Left lung (tissue), 10 donors: ENCODE measurements around the gene SDCCAG8. TPM values are rescaled to one million over a fixed set of nuclear protein-coding genes. Genes with fewer than 3 reads are reported as not detected.

Experiments
- ATAC-seq: fragments of 200-7000 bp; cut with Tn5 transposase; one replicate; pipeline ENCODE4 v1.9.1; 2020; ENCODE audit warnings: moderate library complexity
- DNase-seq, 4 donors: peaks; one replicate each; pipeline ENCODE4 v3.0.0-alpha.2; 2013 to 2020
- H3K27ac ChIP-seq, 2 donors: fragments of 200-600 bp; sonication (generic) in 1 of 2; one replicate each; pipeline versions ENCODE4 v1.5.0 to v1.8.0; 2020 to 2021
- H3K27me3 ChIP-seq, 2 donors: fragments of 200-600 bp; sonication (generic) in 1 of 2; one replicate each; pipeline versions ENCODE4 v1.5.0 to v1.8.0; 2020 to 2021
- H3K36me3 ChIP-seq, 2 donors: fragments of 200-600 bp; sonication (generic) in 1 of 2; one replicate each; pipeline versions ENCODE4 v1.5.0 to v1.8.0; 2020 to 2021
- H3K4me1 ChIP-seq, 2 donors: fragments of 200-600 bp; one replicate each; pipeline ENCODE4 v1.8.0; 2021
- H3K4me3 ChIP-seq, 2 donors: fragments of 200-600 bp; sonication (generic) in 1 of 2; one replicate each; pipeline versions ENCODE4 v1.5.0 to v1.8.0; 2020 to 2021; ENCODE audit warnings: mild to moderate bottlenecking in 1 of 2
- H3K9me3 ChIP-seq, 2 donors: fragments of 200-600 bp; sonication (generic) in 1 of 2; one replicate each; pipeline versions ENCODE4 v1.5.0 to v1.8.0; 2020 to 2021
- CTCF ChIP-seq, 2 donors: fragments of 200-600 bp; sonication (generic) in 1 of 2; IDR thresholded peaks; one replicate each; pipeline versions ENCODE4 v1.5.0 to v1.8.0; 2021; ENCODE audit warnings: antibody characterized with exemption in 2 of 2
- intact Hi-C, 2 donors: fragments of 100-400 bp; cut with DNase I; formaldehyde crosslinking; loops; one replicate each; pipeline versions ENCODE4 v1.11.2 to v1.14.2; 2022
- polyA plus RNA-seq, 6 donors: library from polyadenylated mRNA; unstranded; fragments of 120-200 nt; gene quantifications; one replicate each; pipeline ENCODE4 v1.2.1, GENCODE V29; 2013; ENCODE audit not compliant: insufficient read length in 6 of 6
- total RNA-seq, 2 donors: library from RNA; stranded (reverse); fragmentation: NEBNext Ultra II Directional; extraction: Animal tissue kit (Norgen Biotek cat#: 25700); gene quantifications; one replicate each; pipeline ENCODE4 v1.2.1, GENCODE V29; 2021
- donor health status: DM: no; HTN: yes; CAD: no.
- donor health status: DM: no; HTN: no; CAD: no.

The SDCCAG8 gene
- total and polyA plus RNA-seq, 8 donors = 36.6 to 83.7 (median 44.6) TPM

GRCh38 chr1:243270097-243270864 lies 14.4 kb downstream of the SDCCAG8 start:
- ATAC-seq (no peak), DNase-seq (no peak)
- intact Hi-C loops = no loop called here
- Histone ChIP-seq H3K4me1 (peaks cover 29 to 58% of the 10 kb centered on the region in 2 donors), H3K36me3 (peaks cover 0 to 16% of the 10 kb centered on the region in 2 donors), H3K27me3 (no peaks in the 10 kb centered on the region), H3K9me3 (no peaks in the 10 kb centered on the region), H3K4me3 (no peak overlapping the region), H3K27ac (peak overlapping the region in 1 of 2 donors; percentile 94)
- no peak for TF ChIP-seq CTCF (IDR thresholded peaks at IDR 0.05)

- no peaks in the 10 kb centered on the region for H3K27me3 ChIP-seq
- no peak for DNase-seq
- no peak for ATAC-seq
- H3K4me3 ChIP-seq = no peak overlapping the region
- H3K4me1 ChIP-seq = peaks cover 25 to 41% of the 10 kb centered on the region in 2 donors
- intact Hi-C loops = no loop called here
- H3K9me3 ChIP-seq = no peaks in the 10 kb centered on the region
- H3K36me3 ChIP-seq = peaks cover 0 to 34% of the 10 kb centered on the region in 2 donors
- H3K27ac ChIP-seq = no peak overlapping the region
- no peak for TF ChIP-seq CTCF (IDR thresholded peaks at IDR 0.05)
Measured at GRCh38 chr1:243271996-243272395, 16.2 kb downstream of the SDCCAG8 start.

GRCh38 chr1:243272401-243272800 lies 16.6 kb downstream of the SDCCAG8 start:
- H3K4me3 ChIP-seq = no peak overlapping the region
- DNase-seq (no peak), ATAC-seq (no peak)
- no peak for TF ChIP-seq CTCF (IDR thresholded peaks at IDR 0.05)
- intact Hi-C loops = no loop called here
- no peak overlapping the region for H3K27ac ChIP-seq
- H3K4me1 ChIP-seq = peaks cover 25 to 37% of the 10 kb centered on the region in 2 donors
- no peaks in the 10 kb centered on the region for H3K27me3 ChIP-seq
- peaks cover 0 to 38% of the 10 kb centered on the region in 2 donors for H3K36me3 ChIP-seq
- no peaks in the 10 kb centered on the region for H3K9me3 ChIP-seq

GRCh38 chr1:243273506-243273905 lies 17.7 kb downstream of the SDCCAG8 start:
- no peak for ATAC-seq
- H3K36me3 ChIP-seq = peaks cover 0 to 49% of the 10 kb centered on the region in 2 donors
- TF ChIP-seq CTCF (IDR thresholded peaks at IDR 0.05) = no peak

GRCh38 chr1:243273945-243274344 lies 18.1 kb downstream of the SDCCAG8 start:
- intact Hi-C loops = no loop called here
- no peak for TF ChIP-seq CTCF (IDR thresholded peaks at IDR 0.05)
- ATAC-seq = no peak
- H3K4me1 ChIP-seq = peaks cover 21 to 23% of the 10 kb centered on the region in 2 donors
- peaks cover 0 to 53% of the 10 kb centered on the region in 2 donors for H3K36me3 ChIP-seq
- peaks cover 0 to 4% of the 10 kb centered on the region in 2 donors for H3K9me3 ChIP-seq
- H3K27me3 ChIP-seq = no peaks in the 10 kb centered on the region
- H3K4me3 ChIP-seq = no peak overlapping the region
- DNase-seq = no peak
- no peak overlapping the region for H3K27ac ChIP-seq

More at GRCh38 chr1:243273506-243273905, 17.7 kb downstream of the SDCCAG8 start:
- H3K4me1 ChIP-seq = peaks cover 25 to 26% of the 10 kb centered on the region in 2 donors
- peaks cover 0 to 4% of the 10 kb centered on the region in 2 donors for H3K9me3 ChIP-seq
- H3K27me3 ChIP-seq = no peaks in the 10 kb centered on the region
- no peak overlapping the region for H3K4me3 ChIP-seq
- no peak overlapping the region for H3K27ac ChIP-seq
- DNase-seq = no peak
- intact Hi-C loops = no loop called here
